HepG2 (cell line): ENCODE data around the gene LPAR1. TPM values are rescaled to one million over a fixed set of nuclear protein-coding genes. Genes with fewer than 3 reads are reported as not detected.

Source experiments
- CCAR2 ChIP-seq: fragments of 200-400 bp; formaldehyde crosslinking; optimal IDR thresholded peaks from 2 replicates; pipeline ENCODE3; 2018; ENCODE audit warnings: low read depth, mild to moderate bottlenecking, low read length, moderate library complexity
- GABPA ChIP-seq, 2 experiments: IDR thresholded peaks; 2 replicates each; pipeline ENCODE4 v1.6.1; 2011 to 2016; ENCODE audit warnings: low read depth in 2 of 2, low read length in 1 of 2, missing biosample characterization in 1 of 2, missing genetic modification characterization in 1 of 2
- HMG20B ChIP-seq: conservative IDR thresholded peaks from 2 replicates; pipeline ENCODE4 v1.6.1; 2016; ENCODE audit warnings: missing genetic modification reagents, missing compliant biosample characterization
- HMGA1 ChIP-seq: sonication (generic); formaldehyde crosslinking; conservative IDR thresholded peaks from 2 replicates; pipeline ENCODE4 v1.4.0; 2020; ENCODE audit warnings: missing genetic modification reagents
- MAFF ChIP-seq: IDR thresholded peaks from 2 replicates; pipeline ENCODE4 v1.6.1; 2011; ENCODE audit warnings: low read depth, low read length, improper control_type of control experiment
- MYC ChIP-seq: sonication (generic); formaldehyde crosslinking; IDR thresholded peaks from 2 replicates; pipeline ENCODE4 v1.9.0; 2021; ENCODE audit warnings: missing genetic modification reagents, borderline replicate concordance
- NPAS2 ChIP-seq: sonication (generic); formaldehyde crosslinking; IDR thresholded peaks from 2 replicates; pipeline ENCODE4 v1.8.0; 2022; ENCODE audit warnings: mild to moderate bottlenecking, missing genetic modification reagents, borderline replicate concordance
- SALL1 ChIP-seq: sonication (generic); formaldehyde crosslinking; IDR thresholded peaks from 2 replicates; pipeline ENCODE4 v1.8.0; 2022; ENCODE audit warnings: mild to moderate bottlenecking, missing genetic modification reagents
- SNRNP70 ChIP-seq: fragments of 200-400 bp; formaldehyde crosslinking; IDR thresholded peaks from 2 replicates; pipeline ENCODE4 v1.6.1; 2017; ENCODE audit warnings: mild to moderate bottlenecking, low read depth, low read length, moderate library complexity
- TCF7L2 ChIP-seq: IDR thresholded peaks from 2 replicates; pipeline ENCODE4 v1.6.1; 2011; ENCODE audit warnings: mild to moderate bottlenecking, low read depth, low read length, moderate library complexity
- ZNF253 ChIP-seq: sonication (generic); formaldehyde crosslinking; IDR thresholded peaks from 2 replicates; pipeline ENCODE4 v1.8.0; 2022; ENCODE audit warnings: mild to moderate bottlenecking, missing genetic modification reagents, borderline replicate concordance
- polyA plus RNA-seq, 8 experiments: library from polyadenylated mRNA; depleted of rRNA in 3 of 8; stranded (reverse) in 7 of 8; unstranded in 1 of 8; fragments of >200 nt; fragmentation: Illumina TruSeq in 4 of 8; extraction: Trizol in 4 of 8; gene quantifications; 2 replicates each; pipeline versions ENCODE4 v1.2.1 to v1.2.3, GENCODE V29; 2011 to 2016; ENCODE audit warnings: low read depth in 4 of 8, missing spikeins in 1 of 8, mixed read lengths in 1 of 8; ENCODE audit not compliant: insufficient read depth in 1 of 8
- total RNA-seq, 5 experiments: library from RNA; depleted of rRNA; stranded (reverse); fragments of >200 nt; fragmentation: Illumina TruSeq; extraction: Trizol; gene quantifications; 2 replicates each; pipeline ENCODE4 v1.2.3, GENCODE V29; 2016; ENCODE audit warnings: low read depth in 1 of 5
- TF ChIP-seq, protein P1 (sequence below): sonication (generic); formaldehyde crosslinking; IDR thresholded peaks from 2 replicates; pipeline ENCODE4 v1.5.1; 2020; ENCODE audit warnings: mild to moderate bottlenecking, missing genetic modification reagents, borderline replicate concordance
- TF ChIP-seq, protein P2 (sequence below), 2 experiments: IDR thresholded peaks; 2 replicates each; pipeline ENCODE4 v1.6.1; 2011 to 2012; ENCODE audit warnings: low read length in 2 of 2, borderline replicate concordance in 1 of 2, low read depth in 1 of 2, mild to moderate bottlenecking in 1 of 2, moderate library complexity in 1 of 2
- TF ChIP-seq, protein P3 (sequence below): sonication (generic); formaldehyde crosslinking; IDR thresholded peaks from 2 replicates; pipeline ENCODE4 v1.8.1; 2023; ENCODE audit warnings: missing genetic modification reagents, mild to moderate bottlenecking, borderline replicate concordance
- TF ChIP-seq, protein P4 (sequence below): sonication (generic); formaldehyde crosslinking; IDR thresholded peaks from 2 replicates; pipeline ENCODE4 v1.4.0; 2020; ENCODE audit warnings: missing genetic modification reagents; ENCODE audit errors: not compliant biosample characterization

LPAR1 gene
- total and polyA plus RNA-seq, 2 of the 13 experiments (the other 11 are each of a cell fraction or from before 2014, with no cell fraction given): not detected

DNA sequence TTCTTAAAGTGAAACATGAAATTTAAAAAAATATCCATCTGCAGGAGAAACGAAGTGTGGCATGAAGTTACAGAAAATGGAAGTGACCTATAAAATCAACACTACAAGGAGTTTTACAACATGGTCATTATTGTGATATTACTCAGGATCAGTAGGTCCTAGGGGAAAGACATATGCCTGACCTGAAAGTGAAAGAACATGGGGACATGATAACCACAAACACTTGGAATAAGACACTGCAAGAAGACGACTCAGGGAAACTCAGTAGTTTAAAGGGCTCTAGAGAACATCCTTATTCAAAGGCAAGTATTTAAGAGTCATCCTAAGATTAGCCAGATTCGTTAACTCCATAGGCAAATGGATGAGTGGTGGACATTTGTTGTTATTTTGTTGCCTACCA, 19.9 kb upstream of the LPAR1 start (continued):
- TF ChIP-seq, protein P1, sequence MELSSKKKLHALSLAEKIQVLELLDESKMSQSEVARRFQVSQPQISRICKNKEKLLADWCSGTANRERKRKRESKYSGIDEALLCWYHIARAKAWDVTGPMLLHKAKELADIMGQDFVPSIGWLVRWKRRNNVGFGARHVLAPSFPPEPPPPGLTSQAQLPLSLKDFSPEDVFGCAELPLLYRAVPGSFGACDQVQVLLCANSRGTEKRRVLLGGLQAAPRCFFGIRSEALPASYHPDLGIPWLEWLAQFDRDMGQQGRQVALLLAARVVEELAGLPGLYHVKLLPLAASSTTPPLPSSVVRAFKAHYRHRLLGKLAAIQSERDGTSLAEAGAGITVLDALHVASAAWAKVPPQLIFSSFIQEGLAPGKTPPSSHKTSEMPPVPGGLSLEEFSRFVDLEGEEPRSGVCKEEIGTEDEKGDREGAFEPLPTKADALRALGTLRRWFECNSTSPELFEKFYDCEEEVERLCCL (CRISPR knock-in tag): no peak
- TF ChIP-seq HMGA1 (CRISPR knock-in tag) (no peak), CCAR2 (no peak), MYC (CRISPR knock-in tag) (no peak), HMG20B (no peak), MAFF (no peak), GABPA (IDR thresholded peaks at IDR 0.05; ENCODE audit: low read depth, low read length) (no peak), GABPA (CRISPR knock-in tag; IDR thresholded peaks at IDR 0.05; ENCODE audit: low read depth) (no peak), NPAS2 (CRISPR knock-in tag) (no peak), ZNF253 (CRISPR knock-in tag) (no peak), SNRNP70 (no peak), SALL1 (CRISPR knock-in tag) (no peak), TCF7L2 (no peak)
- TF ChIP-seq, protein P2, sequence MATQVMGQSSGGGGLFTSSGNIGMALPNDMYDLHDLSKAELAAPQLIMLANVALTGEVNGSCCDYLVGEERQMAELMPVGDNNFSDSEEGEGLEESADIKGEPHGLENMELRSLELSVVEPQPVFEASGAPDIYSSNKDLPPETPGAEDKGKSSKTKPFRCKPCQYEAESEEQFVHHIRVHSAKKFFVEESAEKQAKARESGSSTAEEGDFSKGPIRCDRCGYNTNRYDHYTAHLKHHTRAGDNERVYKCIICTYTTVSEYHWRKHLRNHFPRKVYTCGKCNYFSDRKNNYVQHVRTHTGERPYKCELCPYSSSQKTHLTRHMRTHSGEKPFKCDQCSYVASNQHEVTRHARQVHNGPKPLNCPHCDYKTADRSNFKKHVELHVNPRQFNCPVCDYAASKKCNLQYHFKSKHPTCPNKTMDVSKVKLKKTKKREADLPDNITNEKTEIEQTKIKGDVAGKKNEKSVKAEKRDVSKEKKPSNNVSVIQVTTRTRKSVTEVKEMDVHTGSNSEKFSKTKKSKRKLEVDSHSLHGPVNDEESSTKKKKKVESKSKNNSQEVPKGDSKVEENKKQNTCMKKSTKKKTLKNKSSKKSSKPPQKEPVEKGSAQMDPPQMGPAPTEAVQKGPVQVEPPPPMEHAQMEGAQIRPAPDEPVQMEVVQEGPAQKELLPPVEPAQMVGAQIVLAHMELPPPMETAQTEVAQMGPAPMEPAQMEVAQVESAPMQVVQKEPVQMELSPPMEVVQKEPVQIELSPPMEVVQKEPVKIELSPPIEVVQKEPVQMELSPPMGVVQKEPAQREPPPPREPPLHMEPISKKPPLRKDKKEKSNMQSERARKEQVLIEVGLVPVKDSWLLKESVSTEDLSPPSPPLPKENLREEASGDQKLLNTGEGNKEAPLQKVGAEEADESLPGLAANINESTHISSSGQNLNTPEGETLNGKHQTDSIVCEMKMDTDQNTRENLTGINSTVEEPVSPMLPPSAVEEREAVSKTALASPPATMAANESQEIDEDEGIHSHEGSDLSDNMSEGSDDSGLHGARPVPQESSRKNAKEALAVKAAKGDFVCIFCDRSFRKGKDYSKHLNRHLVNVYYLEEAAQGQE (IDR thresholded peaks at IDR 0.05; ENCODE audit: borderline replicate concordance in 1 of 2, low read depth in 1 of 2, low read length in 2 of 2): no peak
- TF ChIP-seq, protein P3, sequence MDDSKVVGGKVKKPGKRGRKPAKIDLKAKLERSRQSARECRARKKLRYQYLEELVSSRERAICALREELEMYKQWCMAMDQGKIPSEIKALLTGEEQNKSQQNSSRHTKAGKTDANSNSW (CRISPR knock-in tag): no peak
- TF ChIP-seq, protein P4, sequence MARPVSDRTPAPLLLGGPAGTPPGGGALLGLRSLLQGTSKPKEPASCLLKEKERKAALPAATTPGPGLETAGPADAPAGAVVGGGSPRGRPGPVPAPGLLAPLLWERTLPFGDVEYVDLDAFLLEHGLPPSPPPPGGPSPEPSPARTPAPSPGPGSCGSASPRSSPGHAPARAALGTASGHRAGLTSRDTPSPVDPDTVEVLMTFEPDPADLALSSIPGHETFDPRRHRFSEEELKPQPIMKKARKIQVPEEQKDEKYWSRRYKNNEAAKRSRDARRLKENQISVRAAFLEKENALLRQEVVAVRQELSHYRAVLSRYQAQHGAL: no peak
